Measurements from ENCODE around the gene FBXO5. TPM values are rescaled to one million over a fixed set of nuclear protein-coding genes. Genes with fewer than 3 reads are reported as not detected.

Gene FBXO5
- total and polyA plus RNA-seq, 9 of the 15 experiments (the other 6 are each of a cell fraction or from before 2014, with no cell fraction given), result 17.8 to 89.3 (median 62.9) TPM

GRCh38 chr6:152984513-152984872 lies 1.7 kb upstream of the FBXO5 start:
- intact Hi-C loops (cut with micrococcal nuclease) (loop anchor here (5.0 to 10.0 kb wide), 3 partner anchors 1532 to 1750 kb away; partner anchors contain the start of genes RMND1, SCAF8 and ZBTB2), in situ Hi-C loops (cut with MboI) (loop anchor here (25.0 kb wide), 2 partner anchors 1528 to 1572 kb away; partner anchors contain the start of gene CNKSR3)
- H3K79me2 ChIP-seq (ENCODE audit: control insufficient read depth, insufficient read depth, low read length), result peaks cover 74% of the 10 kb centered on the region
- no peak for ATAC-seq
- FAIRE-seq, result no peak
- peak overlapping the region; percentile 97 for H3K4me2 ChIP-seq (ENCODE audit: insufficient read depth, low read length)
- peak overlapping the region; percentile 35; the same call in 1 of the 2 replicates for H2AFZ ChIP-seq (ENCODE audit: low read depth, low read length)
- no peaks in the 10 kb centered on the region for H3K9me3 ChIP-seq (replicated peaks; ENCODE audit: control insufficient read depth, insufficient read depth, low read depth, low read length)
- H3K9ac ChIP-seq (ENCODE audit: insufficient read depth in 1 of 2, low read depth in 2 of 2, low read length in 2 of 2), result peak overlapping the region; percentile 88 to 97; a peak in 3 of 4 replicates
- H3K4me1 ChIP-seq (replicated peaks in 1 of 2; ENCODE audit: control insufficient read depth in 2 of 2, insufficient read depth in 2 of 2, low read length in 2 of 2), result peaks cover 5 to 18% of the 10 kb centered on the region in 2 experiments
- 3% methylated on average over 7 of the region's 7 CpGs for WGBS (ENCODE audit: insufficient coverage, low coverage, missing lambda C conversion rate)
- no peak for DNase-seq (ENCODE audit: extremely low read depth in 1 of 4, low spot score in 3 of 4)
- no TSS peak for BruUV-seq (replicated peaks)
- ChIA-PET CTCF (ENCODE audit: low intra/inter-chr PET ratio) (no interaction called here), POLR2A (interaction anchor here (1.3 to 3.9 kb wide), 3 partner anchors 11 to 1530 kb away, joined by 3 to 37 read pairs (median 11); no protein-coding TSS in a partner anchor)
- no peaks in the 10 kb centered on the region for H3K9me1 ChIP-seq (ENCODE audit: control insufficient read depth, insufficient read depth, low read length)
- peak overlapping the region; percentile 99 for H3K4me3 ChIP-seq
- peak overlapping the region; percentile 94 for H3K27ac ChIP-seq (ENCODE audit: extremely low read depth, low read depth, low read length)
- H3K27me3 ChIP-seq (ENCODE audit: control insufficient read depth in 2 of 2, insufficient read depth in 2 of 2, low read length in 2 of 2), result no peaks in the 10 kb centered on the region
- peaks cover 43% of the 10 kb centered on the region for H3K36me3 ChIP-seq (ENCODE audit: control insufficient read depth, insufficient read depth, low read length)
- H4K20me1 ChIP-seq (replicated peaks; ENCODE audit: control insufficient read depth, insufficient read depth, low read length), result peaks cover 11% of the 10 kb centered on the region
- no peak for TF ChIP-seq ZNF146 (CRISPR knock-in tag; IDR thresholded peaks at IDR 0.05; ENCODE audit: unreplicated experiment)
- TF ChIP-seq ARID1B (IDR thresholded peaks at IDR 0.05), result 0 out of 2 replicates have a peak, but pooled peaks have one; percentile 6
- no peak for TF ChIP-seq FOXM1 (IDR thresholded peaks at IDR 0.05; ENCODE audit: low read depth)
- 0 out of 2 replicates have a peak, but pooled peaks have one; percentile 8 for TF ChIP-seq FOXM1 (CRISPR knock-in tag; IDR thresholded peaks at IDR 0.05; ENCODE audit: low read depth)
- peak; percentile 61; the same call in 1 of the 2 replicates for TF ChIP-seq DPF2 (IDR thresholded peaks at IDR 0.05)
- TF ChIP-seq MLLT1 (IDR thresholded peaks at IDR 0.05), result peak; percentile 36 to 65; a peak in 3 of 4 replicates
- TF ChIP-seq BRD9 (IDR thresholded peaks at IDR 0.05; ENCODE audit: low read depth, partially characterized antibody), result peak; percentile 14
- TF ChIP-seq GTF2F1 (IDR thresholded peaks at IDR 0.05; ENCODE audit: low read depth, low read length), result no peak
- TF ChIP-seq MECOM (CRISPR knock-in tag; IDR thresholded peaks at IDR 0.05), result no peak
- TF ChIP-seq ETS2 (tag; IDR thresholded peaks at IDR 0.05; ENCODE audit: borderline replicate concordance, poor library complexity, severe bottlenecking), result no peak
- TF ChIP-seq NFIX (CRISPR knock-in tag; IDR thresholded peaks at IDR 0.05; ENCODE audit: low read depth), result no peak
- peak; percentile 39; the same call in 1 of the 2 replicates for TF ChIP-seq HMBOX1 (IDR thresholded peaks at IDR 0.05)
- TF ChIP-seq EZH2 (IDR thresholded peaks at IDR 0.05; ENCODE audit: borderline replicate concordance, low read depth, low read length), result no peak
- TF ChIP-seq TRIM28 (IDR thresholded peaks at IDR 0.05), result 0 out of 2 replicates have a peak, but pooled peaks have one; percentile 17
- no peak for TF ChIP-seq PPARD (CRISPR knock-in tag; IDR thresholded peaks at IDR 0.05)
- TF ChIP-seq OTX1 (CRISPR knock-in tag; IDR thresholded peaks at IDR 0.05), result 0 out of 2 replicates have a peak, but pooled peaks have one; percentile 20
- TF ChIP-seq HNRNPH1 (optimal IDR thresholded peaks at IDR 0.05; ENCODE audit: low read depth, low read length), result no peak
- TF ChIP-seq ZNF12 (CRISPR knock-in tag; IDR thresholded peaks at IDR 0.05), result no peak
- TF ChIP-seq SMARCC2 (IDR thresholded peaks at IDR 0.05; ENCODE audit: low read depth), result 0 out of 2 replicates have a peak, but pooled peaks have one; percentile 29
- TF ChIP-seq SRF (CRISPR knock-in tag; IDR thresholded peaks at IDR 0.05), result 0 out of 4 replicates have a peak, but pooled peaks of 1 of the 2 experiments have one; percentile 19
- TF ChIP-seq THAP7 (CRISPR knock-in tag; IDR thresholded peaks at IDR 0.05), result 0 out of 2 replicates have a peak, but pooled peaks have one; percentile 33
- TF ChIP-seq HDGF (IDR thresholded peaks at IDR 0.05), result peak; percentile 88; the same call in 1 of the 2 replicates
- TF ChIP-seq ELF2 (CRISPR knock-in tag; IDR thresholded peaks at IDR 0.05), result no peak
